B cell (primary cell): Measurements from ENCODE around the gene LIN7B. TPM values are rescaled to one million over a fixed set of nuclear protein-coding genes. Genes with fewer than 3 reads are reported as not detected.
A peak's percentile ranks its signal among the peaks of the same experiment; 100 is the strongest.

Experiments used
- ATAC-seq: fragments of 200-7000 bp; cut with Tn5 transposase; one replicate; pipeline ENCODE4 v1.10.0; 2021; ENCODE audit warnings: low read depth, mild to moderate bottlenecking, moderate number of reproducible peaks, moderate library complexity
- CTCF ChIA-PET: fragments of 350-600 bp; sonication (Branson Sonifier 250); formaldehyde crosslinking; loops from one replicate; lab custom pipeline; 2021; ENCODE audit warnings: antibody characterized with exemption, inconsistent platforms; lab: Charles Lee
- POLR2A ChIA-PET: fragments of 350-600 bp; sonication (Branson Sonifier 250); formaldehyde crosslinking; loops from one replicate; lab custom pipeline; 2021; ENCODE audit warnings: antibody characterized with exemption; lab: Charles Lee
- DNase-seq: peaks from one replicate; pipeline ENCODE4 v3.0.0; 2013
- H2AFZ ChIP-seq: 2 replicates; pipeline ENCODE4 v1.6.1; 2012; ENCODE audit warnings: mild to moderate bottlenecking, low read depth, low read length; ENCODE audit not compliant: insufficient read depth, poor library complexity, severe bottlenecking
- H3K27ac ChIP-seq, 2 donors: 1 replicate in 1 of 2; 2 replicates in 1 of 2; pipeline ENCODE4 v1.5.1; 2012 to 2013; ENCODE audit warnings: low read length in 2 of 2, mild to moderate bottlenecking in 2 of 2, moderate library complexity in 1 of 2
- H3K27me3 ChIP-seq, 4 experiments: fragments of 200-600 bp in 1 of 4; sonication (generic) in 1 of 4; replicated peaks in 1 of 4; 1 replicate in 2 of 4; 2 replicates in 2 of 4; pipeline versions ENCODE4 v1.6.1 to v1.7.0; 2013 to 2016; ENCODE audit warnings: low read length in 3 of 4, mild to moderate bottlenecking in 2 of 4, mixed read lengths in 1 of 4, moderate library complexity in 1 of 4; ENCODE audit not compliant: insufficient read depth in 4 of 4, control insufficient read depth in 3 of 4; ENCODE audit errors: control extremely low read depth in 1 of 4
- H3K36me3 ChIP-seq, 2 experiments: replicated peaks in 1 of 2; 1 replicate in 1 of 2; 2 replicates in 1 of 2; pipeline versions ENCODE4 v1.6.1 to v1.7.1; 2013; ENCODE audit warnings: low read length in 1 of 2; ENCODE audit not compliant: insufficient read depth in 2 of 2, control insufficient read depth in 1 of 2; ENCODE audit errors: control extremely low read depth in 1 of 2, extremely low read depth in 1 of 2
- H3K4me1 ChIP-seq, 2 donors: fragments of 200-600 bp in 1 of 2; sonication (generic) in 1 of 2; 1 replicate in 1 of 2; 2 replicates in 1 of 2; pipeline versions ENCODE4 v1.5.1 to v1.6.1; 2013 to 2017; ENCODE audit warnings: low read length in 2 of 2; ENCODE audit not compliant: control insufficient read depth in 2 of 2, insufficient read depth in 2 of 2
- H3K4me2 ChIP-seq: replicated peaks from 2 replicates; pipeline ENCODE3; 2012; ENCODE audit warnings: mild to moderate bottlenecking, low read depth, low read length; ENCODE audit not compliant: poor library complexity, severe bottlenecking
- H3K4me3 ChIP-seq, 5 experiments: fragments of 200-600 bp in 1 of 5; sonication (generic) in 1 of 5; 1 replicate in 3 of 5; 2 replicates in 2 of 5; pipeline versions ENCODE4 v1.5.1 to v1.7.0; 2011 to 2016; ENCODE audit warnings: low read length in 4 of 5, mild to moderate bottlenecking in 4 of 5, low read depth in 2 of 5, control low read depth in 1 of 5, moderate library complexity in 1 of 5; ENCODE audit not compliant: insufficient read depth in 1 of 5; ENCODE audit errors: control extremely low read depth in 1 of 5, extremely low read depth in 1 of 5
- H3K79me2 ChIP-seq: fragments of 200-600 bp; sonication (generic); one replicate; pipeline ENCODE4 v1.6.0; 2016; ENCODE audit warnings: low read length; ENCODE audit not compliant: control insufficient read depth, insufficient read depth
- H3K9ac ChIP-seq: fragments of 200-600 bp; sonication (generic); 2 replicates; pipeline ENCODE4 v1.6.1; 2017; ENCODE audit warnings: mild to moderate bottlenecking, low read length, moderate library complexity
- H3K9me3 ChIP-seq, 3 donors: one replicate each; pipeline versions ENCODE4 v1.6.1 to v1.7.1; 2013; ENCODE audit warnings: low read length in 2 of 3; ENCODE audit not compliant: control insufficient read depth in 2 of 3, insufficient read depth in 1 of 3; ENCODE audit errors: control extremely low read depth in 1 of 3
- H4K20me1 ChIP-seq: 2 replicates; pipeline ENCODE4 v1.6.0; 2012; ENCODE audit warnings: mild to moderate bottlenecking, low read length; ENCODE audit not compliant: insufficient read depth, control insufficient read depth, poor library complexity, severe bottlenecking
- H3K27ac Mint-ChIP-seq: one replicate; pipeline ENCODE4 v1.8.0; 2021; ENCODE audit warnings: mixed read lengths
- H3K27me3 Mint-ChIP-seq: one replicate; pipeline ENCODE4 v1.8.0; 2021; ENCODE audit warnings: mixed read lengths
- H3K4me1 Mint-ChIP-seq: one replicate; pipeline ENCODE4 v1.8.0; 2021; ENCODE audit warnings: mixed read lengths
- H3K4me3 Mint-ChIP-seq: one replicate; pipeline ENCODE4 v1.8.0; 2021; ENCODE audit warnings: mixed read lengths
- H3K9me3 Mint-ChIP-seq: one replicate; pipeline ENCODE4 v1.8.0; 2022; ENCODE audit warnings: mixed read lengths; ENCODE audit not compliant: insufficient read depth
- EZH2 ChIP-seq: IDR thresholded peaks from 2 replicates; pipeline ENCODE4 v1.6.1; 2012; ENCODE audit warnings: borderline replicate concordance, low read depth, mild to moderate bottlenecking, moderate library complexity, low read length; ENCODE audit not compliant: insufficient read depth, poor library complexity, severe bottlenecking
- WGBS: methylation state at CpG from one replicate; pipeline ENCODE4 v1.1.5; 2013; ENCODE audit warnings: missing lambda C conversion rate; ENCODE audit not compliant: insufficient coverage; 5-methylcytosine and 5-hydroxymethylcytosine counted together
- intact Hi-C: fragments of 100-400 bp; cut with micrococcal nuclease; formaldehyde crosslinking; loops from one replicate; pipeline ENCODE4 v1.10.0; 2022
- polyA plus RNA-seq: library from polyadenylated mRNA; depleted of rRNA; stranded (reverse); fragments of >200 nt; gene quantifications from 2 replicates; pipeline ENCODE4 v1.2.3, GENCODE V29; 2012
- total RNA-seq, 2 donors: library from RNA; stranded (reverse); fragments of 120-200 nt in 1 of 2; gene quantifications; 1 replicate in 1 of 2; 2 replicates in 1 of 2; pipeline versions ENCODE4 v1.2.3 to v1.2.4, GENCODE V29; 2013 to 2022
- TF ChIP-seq, protein P1 (sequence below): fragments of 200-600 bp; IDR thresholded peaks from one replicate; pipeline ENCODE4 v1.8.0; 2022; ENCODE audit warnings: antibody characterized with exemption, mild to moderate bottlenecking

The LIN7B gene
- total and polyA plus RNA-seq, 2 donors (not counting 1 experiment from before 2014, with no cell fraction given) = 7.4 to 12.4 TPM

DNA sequence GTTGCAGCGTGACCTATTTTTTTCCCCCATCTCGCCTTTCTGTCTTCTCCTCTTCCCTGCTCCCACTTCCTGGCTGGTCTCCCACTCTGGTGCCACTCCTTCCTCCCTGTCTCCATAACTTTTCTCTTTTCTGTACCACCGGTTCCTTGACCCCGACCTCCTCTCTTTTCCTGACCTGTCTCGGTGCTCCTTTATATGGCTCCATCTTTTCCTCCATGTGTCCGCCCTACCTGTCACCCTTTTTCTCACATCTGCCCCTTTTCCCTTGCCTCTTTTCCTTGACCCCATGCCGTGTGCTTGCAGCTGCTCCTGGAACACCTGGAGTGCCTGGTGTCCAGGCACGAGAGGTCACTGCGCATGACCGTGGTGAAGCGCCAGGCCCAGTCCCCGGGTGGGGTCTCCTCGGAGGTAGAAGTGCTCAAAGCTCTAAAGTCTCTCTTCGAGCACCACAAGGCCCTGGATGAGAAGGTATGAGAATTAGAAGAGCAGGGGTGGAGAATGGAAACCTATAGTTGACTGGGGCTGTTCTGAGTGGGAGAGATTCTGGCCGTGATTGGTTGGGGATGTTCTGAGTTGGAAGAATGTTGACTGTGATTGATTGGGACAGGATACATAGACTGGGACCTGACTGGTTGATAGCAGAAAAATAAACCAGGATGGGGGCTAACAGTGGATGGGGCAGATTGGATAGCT lies 14.5 kb downstream of the LIN7B start:
- Histone ChIP-seq H3K4me1 (peaks cover 12 to 17% of the 10 kb centered on the region in 2 donors), H3K9me3 (peaks cover 0 to 20% (median 0%) of the 10 kb centered on the region in 3 donors), H3K36me3 (no peaks in the 10 kb centered on the region), H2AFZ (peak overlapping the region; percentile 86), H3K27ac (no peak overlapping the region), H3K9ac (peak overlapping the region; percentile 54), H3K79me2 (no peaks in the 10 kb centered on the region), H3K4me3 (peak overlapping the region in 4 of 5 experiments; percentile 26 to 71 (median 51)), H3K4me2 (peak overlapping the region; percentile 90), H3K27me3 (peaks cover 0 to 7% (median 2%) of the 10 kb centered on the region in 4 experiments), H4K20me1 (no peaks in the 10 kb centered on the region)
- H3K4me3 Mint-ChIP-seq = peak overlapping the region; percentile 85
- TF ChIP-seq EZH2 = no peak
- TF ChIP-seq, protein P1, sequence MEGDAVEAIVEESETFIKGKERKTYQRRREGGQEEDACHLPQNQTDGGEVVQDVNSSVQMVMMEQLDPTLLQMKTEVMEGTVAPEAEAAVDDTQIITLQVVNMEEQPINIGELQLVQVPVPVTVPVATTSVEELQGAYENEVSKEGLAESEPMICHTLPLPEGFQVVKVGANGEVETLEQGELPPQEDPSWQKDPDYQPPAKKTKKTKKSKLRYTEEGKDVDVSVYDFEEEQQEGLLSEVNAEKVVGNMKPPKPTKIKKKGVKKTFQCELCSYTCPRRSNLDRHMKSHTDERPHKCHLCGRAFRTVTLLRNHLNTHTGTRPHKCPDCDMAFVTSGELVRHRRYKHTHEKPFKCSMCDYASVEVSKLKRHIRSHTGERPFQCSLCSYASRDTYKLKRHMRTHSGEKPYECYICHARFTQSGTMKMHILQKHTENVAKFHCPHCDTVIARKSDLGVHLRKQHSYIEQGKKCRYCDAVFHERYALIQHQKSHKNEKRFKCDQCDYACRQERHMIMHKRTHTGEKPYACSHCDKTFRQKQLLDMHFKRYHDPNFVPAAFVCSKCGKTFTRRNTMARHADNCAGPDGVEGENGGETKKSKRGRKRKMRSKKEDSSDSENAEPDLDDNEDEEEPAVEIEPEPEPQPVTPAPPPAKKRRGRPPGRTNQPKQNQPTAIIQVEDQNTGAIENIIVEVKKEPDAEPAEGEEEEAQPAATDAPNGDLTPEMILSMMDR = no peak
- DNase-seq = no peak
- WGBS = 72% methylated on average over 15 of the region's 15 CpGs
- H3K27ac Mint-ChIP-seq = no peak overlapping the region
- no peak for ATAC-seq
- intact Hi-C loops = loop anchor here (1.0 to 5.0 kb wide), 5 partner anchors 9 to 679 kb away; partner anchors contain the start of genes C19orf73, LIN7B, PPFIA3 and SNRNP70
- CTCF ChIA-PET = interaction anchor here (1.0 to 2.4 kb wide), 6 partner anchors 15 to 170 kb away, joined by 4 to 14 read pairs (median 5); partner anchors contain the start of gene LIN7B
- no peaks in the 10 kb centered on the region for H3K9me3 Mint-ChIP-seq
- POLR2A ChIA-PET = interaction anchor here (1.0 to 1.2 kb wide), 3 partner anchors 9 to 14 kb away, joined by 4 to 9 read pairs (median 5); partner anchors contain the start of genes LIN7B and PPFIA3
- peaks cover 6% of the 10 kb centered on the region for H3K27me3 Mint-ChIP-seq
- H3K4me1 Mint-ChIP-seq = peaks cover 21% of the 10 kb centered on the region

DNA sequence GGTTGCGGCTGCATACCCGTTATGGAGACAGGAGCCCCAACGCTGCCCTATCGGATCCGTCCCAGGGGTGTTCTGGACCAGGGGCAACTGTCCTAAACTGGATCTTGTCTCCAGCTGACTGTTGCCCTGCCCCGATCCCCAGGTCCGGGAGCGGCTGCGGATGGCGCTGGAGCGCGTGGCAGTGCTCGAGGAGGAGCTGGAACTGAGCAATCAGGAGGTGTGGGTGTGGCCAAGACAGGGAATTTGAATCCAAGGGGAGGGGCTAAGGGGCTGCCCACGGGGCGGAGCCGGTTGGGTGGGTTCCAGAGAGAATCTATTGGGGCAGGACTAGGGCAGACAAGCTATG lies 15.0 kb downstream of the LIN7B start:
- H3K4me3 ChIP-seq = no peak overlapping the region
- no peak overlapping the region for H3K4me2 ChIP-seq
- peaks cover 0 to 12% (median 4%) of the 10 kb centered on the region in 4 experiments for H3K27me3 ChIP-seq
- intact Hi-C loops = loop anchor here (2.0 to 5.0 kb wide), 2 partner anchors 16 to 678 kb away; no protein-coding TSS in a partner anchor
- H3K79me2 ChIP-seq = no peaks in the 10 kb centered on the region
- Mint-ChIP-seq H3K4me1 (peaks cover 22% of the 10 kb centered on the region), H3K27ac (no peak overlapping the region), H3K9me3 (no peaks in the 10 kb centered on the region), H3K27me3 (peaks cover 12% of the 10 kb centered on the region), H3K4me3 (peak overlapping the region; percentile 85)
- ATAC-seq (no peak), DNase-seq (no peak)
- ChIA-PET POLR2A (no interaction called here), CTCF (interaction anchor here (0.5 to 1.7 kb wide), 5 partner anchors 15 to 31 kb away, joined by 3 to 6 read pairs (median 4); partner anchors contain the start of gene LIN7B)
- H3K27ac ChIP-seq = no peak overlapping the region
- H2AFZ ChIP-seq = no peak overlapping the region
- 73% methylated on average over 16 of the region's 16 CpGs for WGBS
- H3K9me3 ChIP-seq = peaks cover 0 to 25% (median 2%) of the 10 kb centered on the region in 3 donors
- TF ChIP-seq, protein P1 = no peak
- TF ChIP-seq EZH2 = no peak
- H4K20me1 ChIP-seq = no peaks in the 10 kb centered on the region
- no peak overlapping the region for H3K9ac ChIP-seq
- H3K4me1 ChIP-seq = peaks cover 15 to 22% of the 10 kb centered on the region in 2 donors
- H3K36me3 ChIP-seq = no peaks in the 10 kb centered on the region
